GM20000 (cell line): ENCODE results near the gene MCF2L.

Experiments
- DNase-seq: peaks from one replicate; pipeline ENCODE4 v3.0.0; 2012; ENCODE audit warnings: low spot score
- TF ChIP-seq, protein P1 (sequence below): IDR thresholded peaks from 2 replicates; pipeline ENCODE4 v1.5.1; 2012; ENCODE audit warnings: mild to moderate bottlenecking, control low read depth; ENCODE audit errors: extremely low read depth, missing control alignments

MCF2L gene

DNA sequence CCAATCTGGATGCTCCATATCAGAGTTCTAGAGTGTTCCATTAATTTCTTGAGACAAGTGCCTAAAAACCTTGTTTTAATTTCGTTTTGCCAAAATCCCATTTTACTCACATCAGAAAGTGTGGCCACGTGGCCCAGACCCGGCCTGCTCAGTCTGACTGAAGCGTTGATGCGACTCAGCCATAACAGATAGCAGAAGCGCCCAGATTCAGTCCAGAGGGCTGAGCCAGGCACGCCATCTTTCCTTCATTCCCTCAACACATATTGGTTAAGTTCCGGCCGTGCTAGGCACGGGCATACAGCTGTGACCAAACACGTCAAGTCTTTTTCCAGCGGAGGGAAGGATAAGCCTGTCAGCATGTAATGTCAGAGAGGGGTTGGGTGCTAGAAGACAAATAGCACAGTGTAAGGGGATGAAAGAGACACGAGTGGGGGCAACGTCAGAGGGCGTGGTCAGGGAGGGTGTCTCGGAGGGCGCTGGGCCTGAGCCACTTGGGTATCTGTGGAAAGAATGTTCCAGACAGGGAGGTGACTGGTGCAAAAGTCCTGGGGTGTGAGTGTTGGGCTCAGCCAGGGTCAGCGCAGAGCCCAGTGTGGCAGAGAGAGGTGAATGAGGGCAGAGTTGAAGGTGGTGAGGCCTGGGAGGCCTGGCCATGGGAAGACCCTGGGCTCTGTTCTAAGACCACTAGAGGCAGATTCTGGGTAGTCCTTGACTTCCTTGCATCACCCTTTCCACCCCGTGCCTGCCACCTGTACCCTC is 156.7 kb downstream of the MCF2L start:
- TF ChIP-seq, protein P1, sequence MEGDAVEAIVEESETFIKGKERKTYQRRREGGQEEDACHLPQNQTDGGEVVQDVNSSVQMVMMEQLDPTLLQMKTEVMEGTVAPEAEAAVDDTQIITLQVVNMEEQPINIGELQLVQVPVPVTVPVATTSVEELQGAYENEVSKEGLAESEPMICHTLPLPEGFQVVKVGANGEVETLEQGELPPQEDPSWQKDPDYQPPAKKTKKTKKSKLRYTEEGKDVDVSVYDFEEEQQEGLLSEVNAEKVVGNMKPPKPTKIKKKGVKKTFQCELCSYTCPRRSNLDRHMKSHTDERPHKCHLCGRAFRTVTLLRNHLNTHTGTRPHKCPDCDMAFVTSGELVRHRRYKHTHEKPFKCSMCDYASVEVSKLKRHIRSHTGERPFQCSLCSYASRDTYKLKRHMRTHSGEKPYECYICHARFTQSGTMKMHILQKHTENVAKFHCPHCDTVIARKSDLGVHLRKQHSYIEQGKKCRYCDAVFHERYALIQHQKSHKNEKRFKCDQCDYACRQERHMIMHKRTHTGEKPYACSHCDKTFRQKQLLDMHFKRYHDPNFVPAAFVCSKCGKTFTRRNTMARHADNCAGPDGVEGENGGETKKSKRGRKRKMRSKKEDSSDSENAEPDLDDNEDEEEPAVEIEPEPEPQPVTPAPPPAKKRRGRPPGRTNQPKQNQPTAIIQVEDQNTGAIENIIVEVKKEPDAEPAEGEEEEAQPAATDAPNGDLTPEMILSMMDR: no peak
- no peak for DNase-seq

DNA sequence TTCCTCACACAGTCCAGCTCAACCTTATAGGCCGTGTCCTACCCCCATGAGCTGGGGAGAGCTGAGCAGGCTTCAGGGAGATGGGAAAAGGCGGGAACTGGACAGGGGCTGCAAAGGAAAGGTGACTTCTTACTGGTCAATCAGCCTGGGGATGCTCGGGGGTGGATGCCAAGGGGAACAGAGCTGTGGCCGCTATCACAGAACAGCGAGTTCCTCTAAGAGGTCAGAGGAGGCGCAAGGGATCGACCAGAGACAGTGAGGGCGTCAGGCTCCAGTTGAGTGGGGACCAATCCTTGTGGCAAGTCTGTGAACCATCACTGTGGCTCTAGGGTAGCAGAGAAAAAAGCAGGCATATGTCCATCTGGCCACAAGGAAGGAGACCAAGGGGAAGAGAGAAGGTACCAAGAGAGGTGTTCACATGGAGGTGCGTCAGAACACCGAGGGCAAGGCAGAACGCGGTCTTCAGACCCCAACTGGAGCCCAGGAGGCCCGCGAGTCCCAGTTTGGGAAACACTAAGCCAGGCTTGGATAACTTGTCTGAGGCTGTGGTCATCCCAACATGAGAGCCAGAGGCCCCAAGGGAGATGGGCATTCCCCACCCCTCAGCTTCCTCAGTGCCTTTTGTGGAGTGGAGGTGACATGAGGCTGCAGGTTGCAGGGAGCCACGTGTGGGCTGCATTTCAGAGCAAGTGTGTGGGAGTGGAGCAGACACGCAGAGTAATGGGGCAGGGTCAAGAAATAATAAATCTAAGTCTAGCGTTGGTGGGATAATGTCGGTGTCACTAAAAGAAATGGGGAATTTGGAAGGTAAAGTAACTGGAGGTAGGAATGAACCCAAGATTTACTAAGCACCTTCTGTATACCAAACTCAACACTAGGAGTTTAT is 157.5 kb downstream of the MCF2L start:
- TF ChIP-seq, protein P1: no peak
- no peak for DNase-seq

DNA sequence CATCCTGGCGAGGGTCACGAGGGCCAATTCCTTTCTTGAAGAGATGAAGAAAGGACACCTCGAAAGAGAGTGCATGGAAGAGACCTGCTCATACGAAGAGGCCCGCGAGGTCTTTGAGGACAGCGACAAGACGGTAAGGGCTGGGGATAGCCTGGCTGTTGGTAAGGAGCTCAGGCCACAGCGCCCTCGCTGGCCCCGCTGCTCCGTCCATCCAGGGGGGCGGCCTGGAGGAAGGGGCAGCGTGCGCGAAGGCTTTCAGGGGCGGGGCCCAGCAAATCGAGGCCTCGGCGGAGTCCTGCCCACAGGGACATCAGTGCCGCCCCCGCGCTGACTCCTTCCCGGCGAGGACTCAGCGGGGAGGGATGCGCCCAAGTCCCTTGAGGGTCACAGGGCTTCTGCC is 160.5 kb downstream of the MCF2L start:
- TF ChIP-seq, protein P1: no peak

DNA sequence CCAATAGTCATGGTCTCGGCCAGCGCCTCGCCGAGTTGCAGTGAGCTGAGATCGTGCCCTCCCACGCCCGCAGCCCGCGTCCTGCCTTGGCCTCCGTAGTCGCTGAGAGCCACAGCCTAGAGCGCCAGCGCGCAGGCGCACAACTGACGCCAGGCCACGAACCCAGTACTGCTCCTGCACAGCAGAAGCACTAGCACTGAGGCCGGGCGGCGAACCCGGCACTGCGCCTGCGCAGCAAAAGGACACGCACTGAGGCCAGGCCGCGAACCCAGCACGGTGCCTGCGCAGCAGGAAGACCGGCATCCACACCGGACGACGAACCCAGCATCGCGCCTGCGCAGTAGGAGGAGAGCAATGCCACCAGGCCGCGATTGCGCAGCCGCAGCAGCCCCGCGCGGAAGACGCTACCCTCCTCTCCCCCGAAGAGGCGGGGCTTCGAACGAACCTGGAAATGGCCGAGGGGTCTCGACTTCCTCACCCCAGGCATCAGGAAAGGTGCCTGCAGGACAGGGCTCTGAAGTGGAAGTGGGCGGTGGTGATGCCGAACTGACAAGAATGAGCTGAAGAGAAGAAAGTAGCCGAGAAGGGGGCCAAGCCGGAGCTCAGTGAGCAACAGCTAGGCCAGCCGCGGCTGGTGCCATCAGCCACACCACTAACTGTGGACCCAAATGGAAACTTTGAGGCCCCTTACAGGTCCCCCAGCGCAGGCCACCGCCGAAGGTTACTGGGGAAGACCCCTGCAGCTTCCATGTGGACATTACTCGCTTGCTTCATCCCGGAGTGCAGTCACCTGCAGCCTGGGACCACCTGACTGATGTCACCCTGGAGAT is 161.1 kb downstream of the MCF2L start:
- TF ChIP-seq, protein P1: no peak
- DNase-seq: no peak

More for the DNA sequence above, 160.5 kb downstream of the MCF2L start:
- DNase-seq: no peak

DNA sequence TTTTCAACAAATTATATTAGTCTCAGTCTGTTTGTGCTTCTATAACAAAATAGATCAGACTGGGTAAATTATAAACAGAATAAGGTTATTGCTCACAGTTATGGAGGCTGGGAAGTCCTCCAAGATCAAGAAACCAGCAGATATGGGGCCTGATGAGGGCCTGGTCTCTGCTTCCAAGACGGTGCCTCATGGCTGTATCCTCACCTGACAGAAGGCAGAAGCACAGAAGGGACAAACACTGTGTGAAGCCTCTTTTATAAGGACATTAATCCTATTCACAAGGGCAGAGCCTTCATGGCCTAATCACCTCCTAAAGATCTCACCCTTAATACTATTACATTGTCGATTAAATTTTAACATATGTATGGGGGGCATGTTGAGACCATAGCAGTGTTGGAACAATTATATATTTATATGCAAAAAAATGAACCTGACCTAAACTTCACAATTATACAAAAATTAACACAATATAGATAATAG is 166.3 kb downstream of the MCF2L start:
- DNase-seq: no peak
- TF ChIP-seq, protein P1: no peak

DNA sequence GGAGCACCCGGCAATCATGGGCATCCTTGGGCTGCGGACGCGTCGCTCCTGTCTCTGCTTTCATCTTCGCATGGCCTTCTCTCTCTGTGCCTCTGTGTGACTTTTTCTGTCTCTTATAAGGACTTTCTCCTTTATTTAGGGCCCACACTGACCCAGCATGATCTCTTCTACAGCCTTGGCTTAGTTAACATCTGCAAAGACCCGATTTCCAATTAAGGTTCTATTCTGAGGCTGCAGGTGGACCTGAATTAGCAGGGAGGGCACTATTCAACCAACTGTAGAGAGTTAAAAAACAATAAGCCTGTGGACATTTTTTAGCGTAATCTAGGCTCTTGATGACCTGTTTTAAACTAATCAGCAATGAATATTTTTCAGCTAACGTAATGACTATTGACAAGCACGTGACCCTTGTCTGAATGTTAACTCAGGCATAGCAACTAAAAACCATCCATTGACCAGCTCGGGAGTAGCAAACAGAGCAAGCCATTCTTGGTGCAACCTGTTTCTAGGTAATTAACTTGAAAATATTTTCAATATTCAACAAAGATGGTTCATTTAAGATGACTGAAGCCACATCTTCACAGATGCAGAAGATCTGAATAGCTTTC is 168.8 kb downstream of the MCF2L start:
- no peak for DNase-seq
- TF ChIP-seq, protein P1: no peak
